Panc1 (cell line): ENCODE results near the gene FAF1. TPM values are rescaled to one million over a fixed set of nuclear protein-coding genes. Genes with fewer than 3 reads are reported as not detected.

Source experiments
- ATAC-seq: fragments of 200-7000 bp; cut with Tn5 transposase; 2 replicates; pipeline ENCODE4 v1.9.1; 2020; ENCODE audit warnings: mild to moderate bottlenecking, moderate library complexity
- BruUV-seq: library from RNA; stranded (reverse); fragments of 400-500 nt; replicated peaks from 2 replicates; lab custom pipeline; 2021; lab: Mats Ljungman, UMichigan
- CTCF ChIA-PET: fragments of 300-600 bp; sonication (Branson Sonifier 250); formaldehyde crosslinking; loops from one replicate; lab custom pipeline; 2022; ENCODE audit warnings: antibody characterized with exemption; lab: Charles Lee
- POLR2A ChIA-PET: fragments of 300-600 bp; sonication (Branson Sonifier 250); formaldehyde crosslinking; loops from one replicate; lab custom pipeline; 2022; ENCODE audit warnings: antibody characterized with exemption; lab: Charles Lee
- DNase-seq: peaks from one replicate; pipeline ENCODE4 v3.0.0-alpha.2; 2010; ENCODE audit warnings: low read depth, low spot score
- H3K27ac ChIP-seq: 2 replicates; pipeline ENCODE4 v1.5.1; 2011; ENCODE audit warnings: mild to moderate bottlenecking, low read length, inconsistent platforms
- H3K27me3 ChIP-seq: fragments of 200-500 bp; sonication (Bioruptor generic); 2 replicates; pipeline ENCODE4 v1.6.0; 2014; ENCODE audit warnings: low read length, inconsistent platforms; ENCODE audit not compliant: control insufficient read depth, insufficient read depth
- H3K36me3 ChIP-seq: fragments of 200-500 bp; sonication (Bioruptor generic); 2 replicates; pipeline ENCODE4 v1.5.1; 2014; ENCODE audit warnings: inconsistent platforms, mild to moderate bottlenecking, low read length, moderate library complexity; ENCODE audit not compliant: control insufficient read depth, insufficient read depth
- H3K4me1 ChIP-seq: 2 replicates; pipeline ENCODE4 v1.5.1; 2011; ENCODE audit warnings: inconsistent platforms, mild to moderate bottlenecking, low read length, moderate library complexity; ENCODE audit not compliant: control insufficient read depth, insufficient read depth
- H3K4me3 ChIP-seq, 2 experiments: 2 replicates each; pipeline ENCODE4 v1.5.1; 2011 to 2012; ENCODE audit warnings: low read depth in 2 of 2, low read length in 2 of 2, mild to moderate bottlenecking in 2 of 2, inconsistent platforms in 1 of 2, moderate library complexity in 1 of 2
- H3K9me3 ChIP-seq: fragments of 200-500 bp; sonication (Bioruptor generic); 2 replicates; pipeline ENCODE4 v1.5.1; 2014; ENCODE audit warnings: low read depth, mild to moderate bottlenecking, inconsistent platforms, low read length, moderate library complexity; ENCODE audit not compliant: control insufficient read depth, insufficient read depth
- POLR2AphosphoS5 ChIP-seq: IDR thresholded peaks from 2 replicates; pipeline ENCODE4 v1.6.1; 2012; ENCODE audit warnings: mild to moderate bottlenecking, low read depth, low read length, moderate library complexity
- SIN3A ChIP-seq: IDR thresholded peaks from 2 replicates; pipeline ENCODE4 v1.6.1; 2012; ENCODE audit warnings: low read depth, mild to moderate bottlenecking, low read length, moderate library complexity, borderline replicate concordance; ENCODE audit not compliant: insufficient read depth
- TCF7L2 ChIP-seq: IDR thresholded peaks from 2 replicates; pipeline ENCODE4 v1.6.1; 2011; ENCODE audit warnings: mild to moderate bottlenecking, low read depth, low read length, inconsistent platforms
- in situ Hi-C: cut with HindIII; loops from 2 replicates; pipeline ENCODE4 v1.10.0; 2016; ENCODE audit warnings: low sequenced_read_pairs, low pct_unique_long_range_greater_than_20kb
- intact Hi-C: fragments of 100-400 bp; cut with micrococcal nuclease; formaldehyde crosslinking; loops from one replicate; pipeline ENCODE4 v1.10.0; 2022; ENCODE audit not compliant: unreplicated experiment
- total RNA-seq: library from RNA; stranded (reverse); gene quantifications from one replicate; pipeline ENCODE4 v1.2.1, GENCODE V29; 2021; ENCODE audit not compliant: unreplicated experiment
- TF ChIP-seq, protein P1 (sequence below), 2 experiments: IDR thresholded peaks; 2 replicates each; pipeline ENCODE4 v1.6.1; 2011 to 2012; ENCODE audit warnings: low read depth in 2 of 2, control low read depth in 1 of 2, low read length in 1 of 2, mild to moderate bottlenecking in 1 of 2, moderate library complexity in 1 of 2; ENCODE audit not compliant: insufficient read depth in 1 of 2
- TF ChIP-seq, protein P2 (sequence below): fragments of 450-650 bp; IDR thresholded peaks from 2 replicates; pipeline ENCODE4 v1.5.1; 2017; ENCODE audit warnings: mild to moderate bottlenecking

FAF1 gene
- total RNA-seq, 1 experiment from 2014 or later: 101 TPM

DNA sequence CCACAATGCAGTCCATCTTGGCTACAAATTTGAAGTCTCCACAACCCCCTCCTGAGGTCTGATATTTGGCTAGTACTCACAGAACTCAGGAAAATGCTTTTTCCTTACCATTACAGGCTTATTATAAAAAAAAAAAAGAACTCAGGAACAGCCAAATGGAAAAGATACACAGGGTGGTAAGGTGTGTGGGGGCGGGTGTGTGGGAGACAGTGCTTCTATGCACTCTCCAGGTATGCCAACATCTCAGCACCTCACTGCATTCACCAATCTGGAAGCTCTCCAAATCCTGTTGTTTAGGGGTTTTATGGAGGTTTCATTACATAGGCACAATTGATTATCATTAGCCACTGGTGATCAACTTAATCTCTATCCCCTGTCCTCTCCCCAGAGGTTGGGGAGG is 126.9 kb downstream of the FAF1 start:
- ChIA-PET CTCF (no interaction called here), POLR2A (no interaction called here)
- intact Hi-C loops: no loop called here
- H3K27ac ChIP-seq: no peak overlapping the region
- TF ChIP-seq TCF7L2 (no peak), SIN3A (no peak)
- TF ChIP-seq, protein P1, sequence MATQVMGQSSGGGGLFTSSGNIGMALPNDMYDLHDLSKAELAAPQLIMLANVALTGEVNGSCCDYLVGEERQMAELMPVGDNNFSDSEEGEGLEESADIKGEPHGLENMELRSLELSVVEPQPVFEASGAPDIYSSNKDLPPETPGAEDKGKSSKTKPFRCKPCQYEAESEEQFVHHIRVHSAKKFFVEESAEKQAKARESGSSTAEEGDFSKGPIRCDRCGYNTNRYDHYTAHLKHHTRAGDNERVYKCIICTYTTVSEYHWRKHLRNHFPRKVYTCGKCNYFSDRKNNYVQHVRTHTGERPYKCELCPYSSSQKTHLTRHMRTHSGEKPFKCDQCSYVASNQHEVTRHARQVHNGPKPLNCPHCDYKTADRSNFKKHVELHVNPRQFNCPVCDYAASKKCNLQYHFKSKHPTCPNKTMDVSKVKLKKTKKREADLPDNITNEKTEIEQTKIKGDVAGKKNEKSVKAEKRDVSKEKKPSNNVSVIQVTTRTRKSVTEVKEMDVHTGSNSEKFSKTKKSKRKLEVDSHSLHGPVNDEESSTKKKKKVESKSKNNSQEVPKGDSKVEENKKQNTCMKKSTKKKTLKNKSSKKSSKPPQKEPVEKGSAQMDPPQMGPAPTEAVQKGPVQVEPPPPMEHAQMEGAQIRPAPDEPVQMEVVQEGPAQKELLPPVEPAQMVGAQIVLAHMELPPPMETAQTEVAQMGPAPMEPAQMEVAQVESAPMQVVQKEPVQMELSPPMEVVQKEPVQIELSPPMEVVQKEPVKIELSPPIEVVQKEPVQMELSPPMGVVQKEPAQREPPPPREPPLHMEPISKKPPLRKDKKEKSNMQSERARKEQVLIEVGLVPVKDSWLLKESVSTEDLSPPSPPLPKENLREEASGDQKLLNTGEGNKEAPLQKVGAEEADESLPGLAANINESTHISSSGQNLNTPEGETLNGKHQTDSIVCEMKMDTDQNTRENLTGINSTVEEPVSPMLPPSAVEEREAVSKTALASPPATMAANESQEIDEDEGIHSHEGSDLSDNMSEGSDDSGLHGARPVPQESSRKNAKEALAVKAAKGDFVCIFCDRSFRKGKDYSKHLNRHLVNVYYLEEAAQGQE (IDR thresholded peaks at IDR 0.05; ENCODE audit: insufficient read depth in 1 of 2, low read depth in 2 of 2, low read length in 1 of 2): no peak
- BruUV-seq: no TSS peak
- H3K27me3 ChIP-seq: no peaks in the 10 kb centered on the region
- H3K9me3 ChIP-seq: peaks cover 9% of the 10 kb centered on the region; the same call in 1 of the 2 replicates
- no peak overlapping the region for H3K4me3 ChIP-seq
- H3K36me3 ChIP-seq: no peaks in the 10 kb centered on the region
- no peak for DNase-seq
- H3K4me1 ChIP-seq: no peaks in the 10 kb centered on the region
- ATAC-seq: no peak
- in situ Hi-C loops: no loop called here

DNA sequence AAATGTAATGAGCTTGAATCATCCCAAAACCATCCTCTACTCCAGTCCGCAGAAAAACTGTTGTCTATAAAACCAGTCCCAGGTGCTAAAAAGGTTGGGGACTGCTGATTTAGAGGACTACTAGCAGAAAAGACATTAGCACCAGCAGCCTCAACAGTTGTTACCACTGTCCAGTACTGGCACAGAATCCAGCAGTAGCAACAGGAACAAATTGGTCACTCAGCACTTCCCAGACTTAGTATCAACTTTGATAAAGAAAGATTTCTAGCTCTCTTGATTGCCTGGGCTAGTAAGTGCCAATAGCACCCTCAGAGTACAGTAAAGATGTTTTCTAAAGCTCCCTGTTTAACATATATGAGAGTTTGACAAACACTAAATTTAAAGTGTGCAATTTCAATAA is 127.9 kb downstream of the FAF1 start:
- BruUV-seq: no TSS peak
- Histone ChIP-seq H3K36me3 (no peaks in the 10 kb centered on the region), H3K27ac (no peak overlapping the region), H3K4me1 (no peaks in the 10 kb centered on the region), H3K4me3 (no peak overlapping the region), H3K9me3 (peaks cover 9% of the 10 kb centered on the region; the same call in 1 of the 2 replicates), H3K27me3 (no peaks in the 10 kb centered on the region)
- TF ChIP-seq POLR2AphosphoS5: no peak
- no peak for TF ChIP-seq TCF7L2
- TF ChIP-seq, protein P2, sequence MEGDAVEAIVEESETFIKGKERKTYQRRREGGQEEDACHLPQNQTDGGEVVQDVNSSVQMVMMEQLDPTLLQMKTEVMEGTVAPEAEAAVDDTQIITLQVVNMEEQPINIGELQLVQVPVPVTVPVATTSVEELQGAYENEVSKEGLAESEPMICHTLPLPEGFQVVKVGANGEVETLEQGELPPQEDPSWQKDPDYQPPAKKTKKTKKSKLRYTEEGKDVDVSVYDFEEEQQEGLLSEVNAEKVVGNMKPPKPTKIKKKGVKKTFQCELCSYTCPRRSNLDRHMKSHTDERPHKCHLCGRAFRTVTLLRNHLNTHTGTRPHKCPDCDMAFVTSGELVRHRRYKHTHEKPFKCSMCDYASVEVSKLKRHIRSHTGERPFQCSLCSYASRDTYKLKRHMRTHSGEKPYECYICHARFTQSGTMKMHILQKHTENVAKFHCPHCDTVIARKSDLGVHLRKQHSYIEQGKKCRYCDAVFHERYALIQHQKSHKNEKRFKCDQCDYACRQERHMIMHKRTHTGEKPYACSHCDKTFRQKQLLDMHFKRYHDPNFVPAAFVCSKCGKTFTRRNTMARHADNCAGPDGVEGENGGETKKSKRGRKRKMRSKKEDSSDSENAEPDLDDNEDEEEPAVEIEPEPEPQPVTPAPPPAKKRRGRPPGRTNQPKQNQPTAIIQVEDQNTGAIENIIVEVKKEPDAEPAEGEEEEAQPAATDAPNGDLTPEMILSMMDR: no peak
- TF ChIP-seq, protein P1 (IDR thresholded peaks at IDR 0.05; ENCODE audit: insufficient read depth in 1 of 2, low read depth in 2 of 2, low read length in 1 of 2): no peak
- TF ChIP-seq SIN3A: no peak
- intact Hi-C loops (no loop called here), in situ Hi-C loops (no loop called here)
- CTCF ChIA-PET: no interaction called here
- POLR2A ChIA-PET: no interaction called here
- no peak for DNase-seq
- no peak for ATAC-seq
